GM18858 (cell line): ENCODE data around the gene KIFC3.
"Not testable (repeated sequence)": the region's sequence is repeated elsewhere in the genome, so short reads cannot be mapped to it uniquely, and the experiment has no call there.

ENCODE experiments used
- ATAC-seq: cut with Tn5 transposase; IDR thresholded peaks from one replicate; pipeline ENCODE4 v1.9.1; 2021; ENCODE audit not compliant: unreplicated experiment

KIFC3 gene

DNA sequence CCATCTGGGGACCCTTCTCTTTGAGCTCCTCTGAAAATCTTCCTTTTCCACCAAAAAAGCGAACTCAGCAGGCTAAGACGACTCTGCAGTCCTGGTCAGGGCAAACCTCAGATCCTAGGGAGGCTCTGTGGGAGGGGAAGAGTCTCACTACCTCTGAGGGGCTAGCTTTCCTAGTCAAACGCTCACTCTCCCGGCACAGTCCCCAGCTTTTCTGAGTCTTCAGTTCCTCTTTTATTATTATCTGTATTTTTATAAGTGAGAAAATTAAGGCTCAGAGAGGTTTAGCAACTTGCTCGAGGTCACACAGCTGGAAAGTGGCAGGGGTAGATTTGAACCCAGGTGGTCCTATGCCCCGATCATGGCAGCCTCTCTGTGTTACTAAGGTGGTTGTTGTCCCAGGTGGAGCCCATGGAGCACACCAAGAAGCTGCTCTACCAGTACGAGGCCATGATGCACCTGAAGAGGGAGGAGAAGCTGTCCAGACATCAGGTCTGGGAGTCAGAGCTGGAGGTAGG lies 75.8 kb downstream of the KIFC3 start:
- no peak for ATAC-seq

DNA sequence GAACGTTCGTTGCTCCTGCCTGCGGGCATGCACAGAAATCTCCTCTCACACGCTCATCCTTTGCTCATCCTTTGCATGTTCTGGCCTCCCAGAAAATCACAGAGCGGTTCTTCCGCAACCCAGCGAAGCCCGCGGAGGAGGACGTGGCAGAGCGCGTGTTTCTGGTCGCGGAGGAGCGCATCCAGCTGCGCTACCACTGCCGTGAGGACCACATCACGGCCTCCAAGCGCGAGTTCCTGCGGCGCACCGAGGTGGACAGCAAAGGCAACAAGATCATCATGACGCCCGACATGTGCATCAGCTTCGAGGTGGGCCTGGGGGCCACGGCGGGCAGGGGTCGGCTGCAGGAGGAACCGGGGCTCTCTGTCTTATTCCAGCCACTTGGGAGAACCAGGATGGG lies 76.3 kb downstream of the KIFC3 start:
- no peak for ATAC-seq

DNA sequence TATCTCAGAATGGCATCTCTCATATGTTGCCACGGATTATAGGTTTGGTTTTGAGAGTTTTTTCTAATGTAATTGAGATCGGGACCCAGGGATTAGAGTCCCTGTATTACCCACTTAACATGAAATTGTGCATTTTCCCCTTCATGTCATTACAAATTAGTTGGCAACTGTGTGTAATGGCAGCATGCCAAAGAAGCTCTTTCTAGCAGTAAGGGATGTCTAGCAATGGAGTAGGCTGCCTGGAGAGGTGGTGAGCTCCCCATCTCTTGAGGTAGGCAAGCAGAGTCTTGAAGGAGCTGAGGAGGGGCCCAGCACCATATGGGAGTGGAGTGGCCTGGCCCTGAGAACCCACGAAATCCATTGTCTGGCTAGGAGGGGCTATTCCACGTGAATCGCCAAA lies 76.7 kb downstream of the KIFC3 start:
- no peak for ATAC-seq

DNA sequence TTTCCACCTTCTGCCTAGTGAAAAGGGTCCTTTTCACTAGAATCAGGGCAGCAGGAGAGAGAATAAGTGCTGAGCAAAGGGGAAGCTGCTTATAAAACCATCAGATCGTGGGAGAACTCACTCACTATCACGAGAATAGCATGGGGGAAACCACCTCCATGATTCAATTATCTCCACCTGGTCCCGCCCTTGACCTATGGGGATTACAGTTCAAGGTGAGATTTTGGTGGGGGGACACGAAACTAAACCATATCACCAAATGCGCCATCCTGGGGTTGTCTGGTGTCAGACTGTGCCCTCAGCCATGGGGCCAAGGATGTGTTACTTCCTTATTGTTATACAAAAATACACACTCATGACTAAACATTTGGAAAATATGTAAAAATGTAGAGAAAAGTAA lies 77.1 kb downstream of the KIFC3 start:
- ATAC-seq = no peak

DNA sequence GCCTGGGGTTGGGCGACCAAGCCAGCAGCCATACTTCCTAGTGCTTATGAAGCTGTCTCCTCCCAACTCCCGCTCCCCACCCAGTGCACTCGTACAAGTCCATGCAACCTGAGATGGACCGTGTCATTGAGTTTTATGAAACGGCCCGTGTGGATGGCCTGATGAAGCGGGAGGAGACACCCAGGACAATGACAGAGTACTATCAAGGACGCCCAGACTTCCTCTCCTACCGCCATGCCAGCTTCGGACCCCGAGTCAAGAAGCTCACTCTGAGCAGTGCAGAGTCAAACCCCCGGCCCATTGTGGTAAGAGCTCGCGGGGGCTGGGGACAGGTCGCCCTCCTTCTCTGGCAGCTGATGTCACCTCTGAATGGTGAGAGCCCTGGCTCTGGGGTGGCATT lies 77.8 kb downstream of the KIFC3 start:
- ATAC-seq = no peak

DNA sequence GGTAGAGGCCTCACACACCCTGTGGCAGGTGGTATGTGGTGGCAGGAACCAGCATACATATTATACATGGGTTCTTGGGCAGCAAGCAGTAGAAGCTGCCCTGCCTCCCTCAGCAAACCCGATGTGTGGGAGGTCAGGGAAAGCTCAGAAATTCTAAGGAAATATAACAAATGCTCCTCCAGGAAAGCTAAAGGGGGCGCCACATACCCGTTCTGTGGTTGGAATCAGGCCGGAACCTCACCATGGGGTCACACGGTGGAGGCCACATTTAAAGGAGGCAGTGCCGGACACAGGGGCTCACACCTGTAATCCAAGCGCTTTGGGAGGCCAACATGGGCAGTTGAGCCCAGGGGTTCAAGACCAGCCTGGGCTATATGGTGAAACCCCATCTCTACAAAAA lies 79.1 kb downstream of the KIFC3 start:
- ATAC-seq = no peak

DNA sequence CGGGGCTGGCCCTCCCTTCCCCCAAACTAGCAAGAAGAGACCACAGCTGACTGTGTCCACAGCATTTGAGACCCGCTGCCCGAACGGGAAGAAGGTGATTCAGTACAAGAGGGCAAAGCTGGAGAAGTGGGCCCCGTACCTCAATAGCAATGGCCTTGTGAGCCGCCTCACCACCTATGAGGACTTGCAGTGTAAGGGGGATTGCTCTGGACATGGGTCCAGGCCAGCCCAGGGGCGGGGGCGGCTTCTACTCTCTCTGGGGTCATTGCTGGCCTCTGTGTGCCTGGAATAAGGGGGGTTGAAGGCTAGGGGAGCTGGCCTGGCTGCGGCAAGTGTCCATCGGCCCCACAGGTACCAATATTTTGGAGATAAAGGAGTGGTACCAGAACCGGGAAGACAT lies 79.6 kb downstream of the KIFC3 start:
- no peak for ATAC-seq

DNA sequence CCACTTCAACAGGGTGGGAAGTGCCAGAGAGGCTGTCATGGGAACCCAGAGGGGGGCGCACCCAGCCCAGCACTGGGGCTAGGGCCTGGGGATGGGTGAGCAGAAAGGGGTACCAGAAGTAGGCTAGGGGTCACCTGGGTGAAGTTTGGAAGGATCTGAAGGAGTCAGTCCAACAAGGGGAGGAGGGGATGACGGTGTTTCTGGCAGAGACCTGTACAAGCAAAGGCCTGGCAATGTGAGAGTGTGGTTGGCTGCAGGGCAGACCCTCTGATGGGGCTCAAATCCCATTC lies 80.1 kb downstream of the KIFC3 start:
- no peak for ATAC-seq

DNA sequence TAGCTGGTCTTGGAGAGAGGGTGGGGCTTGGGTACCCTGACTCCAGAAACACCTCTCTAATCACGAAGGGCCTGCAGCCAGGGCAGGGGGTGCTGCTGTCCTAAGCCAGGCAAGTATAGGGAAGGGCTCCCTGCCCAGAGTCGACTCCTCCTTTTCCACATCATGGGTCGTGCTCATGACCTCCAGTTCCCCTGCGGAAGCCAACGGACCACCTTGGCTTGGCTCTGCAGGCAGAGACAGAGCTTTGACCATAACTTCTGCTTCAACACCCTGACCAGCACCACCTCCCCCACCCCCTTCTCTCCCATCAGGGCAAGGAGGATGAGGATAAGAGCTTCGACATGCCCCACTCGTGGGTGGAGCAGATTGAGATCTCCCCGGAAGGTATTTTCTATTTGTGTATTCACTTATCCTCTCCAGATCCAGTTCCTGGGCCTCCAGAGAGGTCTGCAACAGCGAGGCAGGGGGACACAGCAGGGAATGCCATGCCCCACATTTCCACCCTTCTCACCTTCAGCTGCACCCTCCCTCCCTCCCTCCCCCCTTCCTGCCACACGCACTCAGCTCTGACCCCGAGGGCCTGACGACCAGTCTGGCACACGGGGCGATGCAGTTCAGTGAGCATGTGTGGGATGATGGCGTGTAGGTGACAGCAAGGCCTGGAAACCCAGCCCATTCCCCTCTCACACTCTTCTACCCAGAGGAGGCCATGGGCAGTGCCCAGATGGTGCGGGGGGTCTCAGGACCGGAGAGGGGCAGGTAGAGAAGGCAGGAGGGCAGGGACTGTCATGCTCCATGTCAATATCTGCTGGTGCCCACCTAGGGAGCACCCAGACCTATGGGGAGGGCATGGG lies 80.7 kb downstream of the KIFC3 start:
- ATAC-seq = no peak

DNA sequence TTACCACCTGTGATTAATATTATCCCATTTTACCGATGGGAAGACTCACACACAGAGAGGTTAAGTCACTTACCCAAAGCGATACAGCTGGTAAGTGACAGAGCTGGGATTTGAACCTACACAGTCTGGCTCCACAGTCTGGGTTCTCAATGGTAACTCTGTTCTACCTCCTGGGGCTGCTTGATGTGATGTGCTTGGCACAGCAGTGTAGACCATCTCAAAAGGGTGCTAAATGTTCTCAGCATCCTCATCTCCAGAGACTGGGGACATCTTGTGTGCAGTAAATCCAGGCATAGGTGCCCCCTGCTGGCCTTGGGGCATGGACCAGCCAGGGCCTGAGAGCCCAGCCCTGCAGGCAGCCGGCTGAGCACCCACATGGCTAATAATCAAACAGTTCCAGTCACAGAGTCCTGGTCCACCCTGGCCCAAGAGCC lies 82.1 kb downstream of the KIFC3 start:
- no peak for ATAC-seq

DNA sequence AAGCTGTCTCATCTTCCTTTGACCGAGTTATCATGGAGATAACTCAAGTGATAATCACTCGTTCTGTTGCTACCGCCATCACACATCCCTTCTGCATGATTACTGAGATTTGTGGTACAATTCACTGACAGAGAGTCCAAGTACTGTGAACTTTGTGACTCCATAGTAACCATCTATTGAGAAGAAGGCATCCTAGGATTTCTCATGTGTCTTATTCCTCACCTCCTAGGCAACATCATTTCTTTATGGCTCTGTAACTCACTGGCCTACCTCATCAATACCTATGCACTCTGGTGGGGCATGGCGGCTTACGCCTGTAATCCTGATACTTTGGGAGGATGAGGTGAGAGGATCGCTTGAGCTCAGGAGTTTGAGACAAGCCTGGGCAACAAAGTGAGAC lies 88.2 kb downstream of the KIFC3 start:
- ATAC-seq = no peak

DNA sequence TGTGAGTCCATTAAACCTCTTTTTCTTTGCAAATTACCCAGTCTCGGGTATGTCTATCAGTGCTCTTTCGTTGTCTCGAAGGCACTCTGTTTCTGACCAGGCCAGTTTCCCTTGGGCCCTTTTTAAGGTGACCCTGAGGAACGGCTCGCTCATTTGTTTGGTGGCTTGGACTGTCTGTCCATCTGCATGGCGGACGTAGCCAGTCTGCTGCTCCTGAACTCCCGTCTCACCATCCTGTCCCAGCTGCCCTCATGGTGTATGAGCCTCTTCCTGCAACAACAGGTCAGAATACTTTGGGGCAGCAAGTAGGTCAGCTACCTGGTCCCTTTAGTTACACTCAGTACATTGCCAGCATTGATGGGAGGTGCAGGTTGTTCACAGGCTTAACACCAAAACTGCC lies 88.7 kb downstream of the KIFC3 start:
- ATAC-seq = no peak

DNA sequence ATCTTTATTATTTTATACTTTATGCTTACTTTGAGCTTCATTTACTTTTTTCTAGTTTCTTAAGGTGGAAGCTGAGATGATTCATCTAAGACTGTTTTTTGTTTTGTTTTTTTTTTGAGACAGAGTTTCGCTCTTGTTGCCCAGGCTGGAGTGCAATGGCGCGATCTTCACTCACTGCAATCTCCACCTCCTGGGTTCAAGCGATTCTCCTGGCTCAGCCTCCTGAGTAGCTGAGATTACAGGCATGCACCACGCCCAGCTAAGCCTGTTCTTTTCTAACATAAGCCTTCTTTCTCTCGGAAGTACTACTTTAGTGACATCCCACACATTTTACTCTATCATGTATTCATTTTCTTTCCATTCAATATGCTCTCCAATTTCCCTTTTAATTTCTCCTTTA lies 89.7 kb downstream of the KIFC3 start:
- not testable (repeated sequence) for ATAC-seq

DNA sequence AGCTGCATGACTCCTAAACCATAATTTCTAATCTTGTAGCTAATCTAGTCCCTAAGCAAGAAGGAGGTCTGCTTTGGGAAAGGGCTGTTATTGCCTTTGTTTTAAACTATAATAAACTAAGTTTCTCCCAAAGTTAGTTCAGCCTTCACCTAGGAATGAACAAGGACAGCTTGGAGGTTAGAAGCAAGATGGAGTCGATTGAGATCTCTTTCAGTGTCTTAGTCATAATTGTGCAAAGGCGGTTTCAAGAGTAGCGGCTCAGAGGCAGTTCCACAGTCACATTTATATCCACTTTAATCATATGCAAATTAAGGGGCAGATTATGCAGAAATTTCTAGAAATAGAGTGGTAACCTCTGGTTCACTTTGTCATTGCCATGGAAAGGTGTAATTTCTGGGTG lies 90.3 kb downstream of the KIFC3 start:
- ATAC-seq = no peak

DNA sequence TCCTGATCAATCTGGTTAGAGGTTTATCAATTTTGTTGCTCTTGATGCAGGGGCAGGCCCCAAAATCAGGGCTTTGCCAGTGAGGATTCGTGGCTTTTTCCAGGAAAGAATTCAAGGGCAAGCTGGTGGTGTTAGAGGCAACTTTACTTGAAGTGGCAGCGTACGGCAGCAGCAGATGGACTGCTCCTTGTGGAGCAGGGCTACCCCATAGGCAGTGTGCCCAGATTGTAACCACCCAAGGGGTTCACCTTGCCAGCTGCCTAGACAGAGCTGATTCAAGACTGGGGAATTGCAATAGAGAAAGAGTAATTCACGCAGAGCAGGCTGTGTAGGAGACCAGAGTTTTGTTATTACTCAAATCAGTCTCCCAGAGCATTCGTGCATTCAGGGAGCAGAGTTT lies 90.9 kb downstream of the KIFC3 start:
- no peak for ATAC-seq

DNA sequence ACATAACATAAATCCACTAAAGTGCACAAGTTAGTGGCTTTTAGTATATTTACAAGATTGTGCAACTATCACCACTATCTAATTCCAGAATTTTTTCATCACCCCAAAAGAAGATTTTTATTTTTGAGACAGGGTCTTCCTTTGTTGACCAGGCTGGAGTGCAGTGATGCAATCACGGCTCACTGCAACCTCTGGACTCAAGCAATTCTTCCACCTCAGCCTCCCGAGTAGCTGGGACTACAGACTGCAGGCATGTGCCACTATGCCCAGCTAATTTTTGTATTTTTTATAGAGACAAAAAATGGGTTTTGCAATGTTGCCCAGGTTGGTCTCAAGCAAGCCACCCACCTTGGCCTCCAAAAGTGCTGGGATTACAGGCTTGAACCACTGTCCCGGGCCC lies 92.6 kb downstream of the KIFC3 start:
- no peak for ATAC-seq
